K562 (cell line): ENCODE results near the gene HCST.

Source experiments
- BRF1 ChIP-seq: IDR thresholded peaks from 3 replicates; pipeline ENCODE4 v1.6.1; 2011; ENCODE audit warnings: borderline replicate concordance, mild to moderate bottlenecking; ENCODE audit not compliant: insufficient read length; ENCODE audit errors: extremely low read depth
- CTCF ChIP-seq, 3 experiments: IDR thresholded peaks in 2 of 3; conservative IDR thresholded peaks in 1 of 3; 2 replicates each; pipeline ENCODE4 v1.5.1; 2011 to 2012; ENCODE audit warnings: low read length in 3 of 3, mild to moderate bottlenecking in 3 of 3, control low read depth in 2 of 3, improper control_type of control experiment in 1 of 3, inconsistent platforms in 1 of 3, low read depth in 1 of 3, mixed read lengths in 1 of 3, moderate library complexity in 1 of 3; ENCODE audit not compliant: insufficient read depth in 2 of 3
- EZH2 ChIP-seq: IDR thresholded peaks from 2 replicates; pipeline ENCODE4 v1.6.1; 2012; ENCODE audit warnings: low read depth, mild to moderate bottlenecking, inconsistent platforms, low read length, borderline replicate concordance
- HOMEZ ChIP-seq: fragments of 250-450 bp; sonication (Bioruptor Pico); IDR thresholded peaks from 2 replicates; pipeline ENCODE4 v1.4.0; 2020; ENCODE audit warnings: mild to moderate bottlenecking, moderate library complexity
- KDM1A ChIP-seq, 2 experiments: fragments of 450-650 bp; IDR thresholded peaks; 2 replicates each; pipeline ENCODE4 v1.6.1; 2016; ENCODE audit warnings: mild to moderate bottlenecking in 2 of 2
- MAX ChIP-seq: sonication (generic); formaldehyde crosslinking; IDR thresholded peaks from 2 replicates; pipeline ENCODE4 v1.9.0; 2022; ENCODE audit warnings: mild to moderate bottlenecking, missing genetic modification reagents
- MCM3 ChIP-seq: fragments of 450-650 bp; IDR thresholded peaks from 2 replicates; pipeline ENCODE4 v1.6.1; 2016
- POLR2AphosphoS5 ChIP-seq: IDR thresholded peaks from 2 replicates; pipeline ENCODE4 v1.6.1; 2011; ENCODE audit warnings: mild to moderate bottlenecking, low read depth, low read length, moderate library complexity; ENCODE audit not compliant: control insufficient read depth, insufficient read depth
- RBBP5 ChIP-seq: fragments of 200-600 bp; sonication (generic); IDR thresholded peaks from 2 replicates; pipeline ENCODE4 v1.6.1; 2012; ENCODE audit warnings: borderline replicate concordance, mild to moderate bottlenecking, low read length, control low read depth, inconsistent platforms; ENCODE audit not compliant: insufficient read depth, poor library complexity, severe bottlenecking
- SMARCE1 ChIP-seq: fragments of 450-650 bp; IDR thresholded peaks from 2 replicates; pipeline ENCODE4 v1.7.1; 2016; ENCODE audit warnings: mild to moderate bottlenecking
- YY1 ChIP-seq, 3 experiments: IDR thresholded peaks; 2 replicates each; pipeline ENCODE4 v1.6.1; 2011; ENCODE audit warnings: low read length in 2 of 3, mild to moderate bottlenecking in 2 of 3, moderate library complexity in 2 of 3, borderline replicate concordance in 1 of 3, control low read depth in 1 of 3, low read depth in 1 of 3; ENCODE audit not compliant: insufficient read depth in 3 of 3, insufficient replicate concordance in 2 of 3, control insufficient read depth in 1 of 3, insufficient read length in 1 of 3; ENCODE audit errors: extremely low read depth in 1 of 3
- ZNF146 ChIP-seq: IDR thresholded peaks from one replicate; pipeline ENCODE4 v1.6.1; 2018; ENCODE audit warnings: missing compliant biosample characterization; ENCODE audit not compliant: unreplicated experiment

- TF ChIP-seq KDM1A (IDR thresholded peaks at IDR 0.05) (no peak), SMARCE1 (no peak), EZH2 (no peak), CTCF (IDR thresholded peaks at IDR 0.05 in 2 of 3, conservative IDR thresholded peaks at IDR 0.05 in 1 of 3; ENCODE audit: insufficient read depth in 2 of 3, low read depth in 1 of 3, low read length in 3 of 3) (no peak), POLR2AphosphoS5 (no peak), BRF1 (no peak), YY1 (IDR thresholded peaks at IDR 0.05; ENCODE audit: borderline replicate concordance in 1 of 3, control insufficient read depth in 1 of 3, extremely low read depth in 1 of 3, insufficient read depth in 3 of 3, insufficient read length in 1 of 3, insufficient replicate concordance in 2 of 3, low read depth in 1 of 3, low read length in 2 of 3) (no peak), MAX (CRISPR knock-in tag) (no peak), MCM3 (no peak), HOMEZ (no peak), ZNF146 (CRISPR knock-in tag) (no peak), RBBP5 (no peak)
These were observed 2.9 kb downstream of the HCST start for GRCh38 chr19:35905178-35905727.
